HG02884 (cell line): Measurements from ENCODE around the gene GRAMD2A.
"Not testable (repeated sequence)": the region's sequence is repeated elsewhere in the genome, so short reads cannot be mapped to it uniquely, and the experiment has no call there.

ENCODE experiments used
- ATAC-seq: cut with Tn5 transposase; IDR thresholded peaks from one replicate; pipeline ENCODE4 v1.9.1; 2021; ENCODE audit warnings: mild to moderate bottlenecking, moderate library complexity; ENCODE audit not compliant: unreplicated experiment

The GRAMD2A gene

DNA sequence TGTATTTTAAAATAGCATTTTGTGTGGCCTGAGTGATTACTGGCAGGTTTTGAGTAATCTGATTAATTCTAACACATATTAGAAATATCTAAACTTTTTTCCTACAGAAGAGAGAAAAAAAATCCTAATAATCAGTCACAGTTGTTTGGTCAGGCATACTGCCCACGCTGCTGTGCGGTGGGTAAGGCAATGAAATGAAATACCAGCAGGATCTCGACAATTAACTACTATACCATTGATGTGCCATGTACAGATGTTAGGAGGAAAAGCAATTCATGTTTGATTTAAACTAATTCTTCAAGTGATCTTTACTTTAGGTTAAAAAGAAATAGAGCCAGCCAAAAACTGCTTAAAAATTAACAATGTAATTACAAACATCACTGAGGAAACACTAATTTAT, 5.2 kb downstream of the GRAMD2A start:
- no peak for ATAC-seq

GRCh38 chr15:72189250-72189902, 8.2 kb downstream of the GRAMD2A start:
- no peak for ATAC-seq

GRCh38 chr15:72184165-72184811, 13.3 kb downstream of the GRAMD2A start:
- ATAC-seq, result no peak

DNA sequence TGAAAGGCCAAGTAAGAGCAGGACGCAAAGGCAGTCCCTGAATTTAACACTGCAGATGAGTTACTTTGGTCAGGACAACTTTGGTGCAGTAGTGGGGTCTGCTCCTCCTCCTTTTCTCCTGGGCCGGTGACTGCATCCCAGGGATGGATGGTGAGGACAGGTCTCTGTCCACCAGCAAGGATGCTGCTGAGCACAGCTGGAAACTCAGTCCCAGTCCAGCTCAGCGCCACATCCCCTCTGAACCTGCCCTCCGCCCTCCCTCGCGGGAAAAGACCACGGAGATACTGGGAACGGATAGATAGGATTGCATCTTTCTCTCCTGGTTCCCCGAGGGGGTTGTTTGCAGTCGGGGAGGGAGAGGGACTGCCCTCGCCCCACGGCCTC, 13.8 kb downstream of the GRAMD2A start:
- ATAC-seq, result no peak

- ATAC-seq, result no peak
Observed at GRCh38 chr15:72182673-72183072, 14.9 kb downstream of the GRAMD2A start.

- no peak for ATAC-seq
Observed at GRCh38 chr15:72182244-72182643, 15.3 kb downstream of the GRAMD2A start.

DNA sequence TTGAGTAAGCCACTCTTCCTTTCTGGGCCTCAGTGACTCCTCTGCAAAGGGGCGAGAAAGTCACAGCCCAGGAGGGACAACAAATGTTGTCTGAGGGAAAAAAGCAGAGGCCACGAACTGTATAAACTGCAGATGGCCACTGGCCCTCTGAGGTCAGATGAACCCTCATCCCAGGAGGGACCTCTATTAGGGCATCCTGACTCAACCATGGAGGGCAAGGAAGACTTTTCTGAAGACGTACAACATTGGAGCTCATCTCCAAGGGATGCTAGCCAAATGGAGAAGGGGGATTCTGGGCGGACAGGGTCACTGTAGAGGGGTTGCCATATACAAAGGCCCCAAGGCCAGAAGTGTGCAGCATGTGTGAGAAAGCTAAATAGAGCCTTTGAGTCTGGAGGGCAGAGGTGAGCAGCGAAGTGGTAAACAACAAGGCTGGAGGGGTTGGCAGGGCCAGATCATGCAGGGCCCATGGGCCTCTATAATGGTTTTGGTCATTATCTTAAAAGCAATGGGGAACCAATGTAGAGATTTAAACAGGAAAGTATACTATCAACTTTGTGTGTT, 16.7 kb downstream of the GRAMD2A start:
- no peak for ATAC-seq

DNA sequence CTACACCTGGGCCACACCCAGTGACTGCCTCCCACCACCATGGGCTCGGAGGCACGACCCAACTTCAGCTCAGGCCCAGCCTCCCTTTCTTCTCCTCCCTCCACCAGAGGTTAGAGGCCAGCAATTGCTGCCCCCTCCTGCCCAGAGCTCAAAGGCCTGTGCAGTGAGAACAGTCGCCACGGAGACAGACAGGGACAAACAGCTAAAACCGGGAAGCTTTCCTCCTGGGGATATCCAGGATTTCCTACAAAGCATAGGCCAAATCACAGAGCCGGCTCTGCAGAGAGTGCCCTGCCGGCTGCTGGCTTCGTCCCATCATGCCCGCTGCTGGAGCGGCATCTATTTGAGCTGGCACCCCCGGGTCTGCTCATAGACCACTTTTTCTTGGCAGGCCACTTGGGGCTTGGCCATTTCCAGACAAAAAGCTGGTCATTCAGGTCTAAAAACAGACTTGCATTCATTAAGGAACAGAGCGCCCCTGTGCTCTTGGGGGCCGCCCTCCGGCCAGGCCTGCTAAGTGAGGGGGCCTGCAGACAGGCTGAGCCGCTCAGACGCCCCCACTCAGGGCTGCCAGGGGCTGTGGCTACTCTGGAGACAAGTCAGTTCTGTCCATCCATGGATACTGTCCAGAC, 17.5 kb downstream of the GRAMD2A start:
- no peak for ATAC-seq

GRCh38 chr15:72178976-72179585, 18.5 kb downstream of the GRAMD2A start:
- no peak for ATAC-seq

GRCh38 chr15:72176743-72177142, 20.8 kb downstream of the GRAMD2A start:
- ATAC-seq, result no peak

GRCh38 chr15:72176159-72176558, 21.4 kb downstream of the GRAMD2A start:
- ATAC-seq, result no peak

GRCh38 chr15:72175186-72176044, 22.2 kb downstream of the GRAMD2A start:
- ATAC-seq, result no peak

GRCh38 chr15:72174551-72175165, 22.9 kb downstream of the GRAMD2A start:
- ATAC-seq, result no peak

GRCh38 chr15:72173864-72174550, 23.6 kb downstream of the GRAMD2A start:
- no peak for ATAC-seq

GRCh38 chr15:72173401-72173800, 24.2 kb downstream of the GRAMD2A start:
- ATAC-seq, result no peak

GRCh38 chr15:72172796-72173195, 24.8 kb downstream of the GRAMD2A start:
- no peak for ATAC-seq

- not testable (repeated sequence) for ATAC-seq
Observed at GRCh38 chr15:72171978-72172377, 25.6 kb downstream of the GRAMD2A start.

DNA sequence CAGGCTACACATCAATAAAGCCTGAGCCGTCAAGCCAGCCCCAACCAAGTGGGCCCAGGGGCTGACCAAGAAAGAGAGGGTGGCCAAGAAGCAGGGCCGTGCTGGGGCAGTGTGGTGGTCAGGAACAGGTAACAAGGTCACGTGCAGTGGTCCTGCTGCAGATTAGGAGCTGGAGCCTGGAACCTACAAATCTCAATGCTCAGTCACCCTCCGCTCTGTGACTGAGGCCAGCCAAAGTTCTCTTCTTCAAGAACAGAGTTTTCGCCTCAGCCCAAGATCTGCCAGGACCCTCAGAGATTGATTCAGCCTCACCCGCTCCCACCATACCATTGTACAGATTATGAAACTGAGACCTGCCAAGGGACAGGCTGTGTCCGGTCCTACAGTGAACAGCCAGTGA, 26.9 kb downstream of the GRAMD2A start:
- no peak for ATAC-seq

GRCh38 chr15:72169921-72170611, 27.5 kb downstream of the GRAMD2A start:
- ATAC-seq, result no peak
